Activated T-helper 1 cell treated with Interleukin-2 at 50 U/mL for 16 hours (primary cell): ENCODE results near the gene TMEM135.
"Not testable (repeated sequence)": the region's sequence is repeated elsewhere in the genome, so short reads cannot be mapped to it uniquely, and the experiment has no call there.

Experiments
- DNase-seq: peaks from one replicate; pipeline ENCODE4 v3.0.0-alpha.2; 2020; ENCODE audit warnings: low read depth

TMEM135 gene

GRCh38 chr11:87258171-87258833 is 220.6 kb downstream of the TMEM135 start:
- DNase-seq = no peak

GRCh38 chr11:87259736-87260135 is 222.0 kb downstream of the TMEM135 start:
- DNase-seq = no peak

GRCh38 chr11:87260811-87261210 is 223.1 kb downstream of the TMEM135 start:
- DNase-seq = no peak

- no peak for DNase-seq
These were observed 225.6 kb downstream of the TMEM135 start for GRCh38 chr11:87263264-87263838.

- no peak for DNase-seq
These were observed 226.2 kb downstream of the TMEM135 start for GRCh38 chr11:87263979-87264378.

GRCh38 chr11:87265132-87265531 is 227.4 kb downstream of the TMEM135 start:
- no peak for DNase-seq

GRCh38 chr11:87265979-87266378 is 228.2 kb downstream of the TMEM135 start:
- DNase-seq = no peak

- DNase-seq = no peak
These were observed 229.0 kb downstream of the TMEM135 start for GRCh38 chr11:87266751-87267150.

GRCh38 chr11:87271951-87272350 is 234.2 kb downstream of the TMEM135 start:
- DNase-seq = not testable (repeated sequence)

GRCh38 chr11:87275176-87275575 is 237.4 kb downstream of the TMEM135 start:
- no peak for DNase-seq

GRCh38 chr11:87280143-87280542 is 242.4 kb downstream of the TMEM135 start:
- no peak for DNase-seq

GRCh38 chr11:87281496-87281895 is 243.8 kb downstream of the TMEM135 start:
- no peak for DNase-seq

- DNase-seq = no peak
These were observed 246.6 kb downstream of the TMEM135 start for GRCh38 chr11:87284306-87284705.

GRCh38 chr11:87285674-87286073 is 247.9 kb downstream of the TMEM135 start:
- not testable (repeated sequence) for DNase-seq

- DNase-seq = no peak
These were observed 248.6 kb downstream of the TMEM135 start for GRCh38 chr11:87286338-87286737.

GRCh38 chr11:87290304-87290922 is 252.7 kb downstream of the TMEM135 start:
- no peak for DNase-seq

- DNase-seq = no peak
These were observed 254.9 kb downstream of the TMEM135 start for GRCh38 chr11:87292598-87292997.

GRCh38 chr11:87295237-87295636 is 257.5 kb downstream of the TMEM135 start:
- no peak for DNase-seq

GRCh38 chr11:87296627-87297026 is 258.9 kb downstream of the TMEM135 start:
- no peak for DNase-seq

GRCh38 chr11:87298155-87298554 is 260.4 kb downstream of the TMEM135 start:
- no peak for DNase-seq

GRCh38 chr11:87299041-87299481 is 261.3 kb downstream of the TMEM135 start:
- DNase-seq = no peak

GRCh38 chr11:87300640-87301380 is 263.1 kb downstream of the TMEM135 start:
- no peak for DNase-seq
